Measurements from ENCODE around the gene FRMD8.
A peak's percentile ranks its signal among the peaks of the same experiment; 100 is the strongest.

The FRMD8 gene

GRCh38 chr11:65459552-65459951 lies 73.1 kb downstream of the FRMD8 start:
- peak; percentile 22 for DNase-seq (ENCODE audit: low spot score)

More at GRCh38 chr11:65459552-65459951, 73.1 kb downstream of the FRMD8 start:
- no peak for TF ChIP-seq CTCF (IDR thresholded peaks at IDR 0.05; ENCODE audit: extremely low read depth, insufficient read depth, missing control alignments)
- in situ Hi-C loops (cut with MboI; ENCODE audit: low pct_unique_long_range_greater_than_20kb, low sequenced_read_pairs, unreplicated experiment), result no loop called here

Data from GM13977 (cell line).